ENCODE measurements around the gene CXCR4. TPM values are rescaled to one million over a fixed set of nuclear protein-coding genes. Genes with fewer than 3 reads are reported as not detected.

CXCR4 gene
- total and polyA plus RNA-seq, 2 of the 4 experiments (the other 2 are of a cell fraction), result not detected

GRCh38 chr2:136104977-136105376 is 13.0 kb downstream of the CXCR4 start:
- H2BK5ac ChIP-seq (ENCODE audit: low read depth, low read length, poor library complexity, severe bottlenecking), result no peak overlapping the region
- no peak overlapping the region for H4K91ac ChIP-seq (ENCODE audit: insufficient read depth, low read depth, low read length)
- no peak overlapping the region for H3K14ac ChIP-seq (replicated peaks; ENCODE audit: low read depth, low read length)
- H3K4me3 ChIP-seq (ENCODE audit: insufficient read depth, low read depth, low read length), result no peak overlapping the region
- TF ChIP-seq, protein P1, sequence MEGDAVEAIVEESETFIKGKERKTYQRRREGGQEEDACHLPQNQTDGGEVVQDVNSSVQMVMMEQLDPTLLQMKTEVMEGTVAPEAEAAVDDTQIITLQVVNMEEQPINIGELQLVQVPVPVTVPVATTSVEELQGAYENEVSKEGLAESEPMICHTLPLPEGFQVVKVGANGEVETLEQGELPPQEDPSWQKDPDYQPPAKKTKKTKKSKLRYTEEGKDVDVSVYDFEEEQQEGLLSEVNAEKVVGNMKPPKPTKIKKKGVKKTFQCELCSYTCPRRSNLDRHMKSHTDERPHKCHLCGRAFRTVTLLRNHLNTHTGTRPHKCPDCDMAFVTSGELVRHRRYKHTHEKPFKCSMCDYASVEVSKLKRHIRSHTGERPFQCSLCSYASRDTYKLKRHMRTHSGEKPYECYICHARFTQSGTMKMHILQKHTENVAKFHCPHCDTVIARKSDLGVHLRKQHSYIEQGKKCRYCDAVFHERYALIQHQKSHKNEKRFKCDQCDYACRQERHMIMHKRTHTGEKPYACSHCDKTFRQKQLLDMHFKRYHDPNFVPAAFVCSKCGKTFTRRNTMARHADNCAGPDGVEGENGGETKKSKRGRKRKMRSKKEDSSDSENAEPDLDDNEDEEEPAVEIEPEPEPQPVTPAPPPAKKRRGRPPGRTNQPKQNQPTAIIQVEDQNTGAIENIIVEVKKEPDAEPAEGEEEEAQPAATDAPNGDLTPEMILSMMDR (conservative IDR thresholded peaks at IDR 0.05; ENCODE audit: low read depth, low read length), result no peak
- no peak for TF ChIP-seq BHLHE40 (IDR thresholded peaks at IDR 0.05; ENCODE audit: low read depth, low read length)
- no peak for TF ChIP-seq POLR2A (IDR thresholded peaks at IDR 0.05; ENCODE audit: low read depth, low read length)
- no peak for TF ChIP-seq CEBPB (IDR thresholded peaks at IDR 0.05; ENCODE audit: low read depth, low read length)
- no peak for TF ChIP-seq USF2 (IDR thresholded peaks at IDR 0.05; ENCODE audit: low read depth, low read length)
- TF ChIP-seq, protein P2, sequence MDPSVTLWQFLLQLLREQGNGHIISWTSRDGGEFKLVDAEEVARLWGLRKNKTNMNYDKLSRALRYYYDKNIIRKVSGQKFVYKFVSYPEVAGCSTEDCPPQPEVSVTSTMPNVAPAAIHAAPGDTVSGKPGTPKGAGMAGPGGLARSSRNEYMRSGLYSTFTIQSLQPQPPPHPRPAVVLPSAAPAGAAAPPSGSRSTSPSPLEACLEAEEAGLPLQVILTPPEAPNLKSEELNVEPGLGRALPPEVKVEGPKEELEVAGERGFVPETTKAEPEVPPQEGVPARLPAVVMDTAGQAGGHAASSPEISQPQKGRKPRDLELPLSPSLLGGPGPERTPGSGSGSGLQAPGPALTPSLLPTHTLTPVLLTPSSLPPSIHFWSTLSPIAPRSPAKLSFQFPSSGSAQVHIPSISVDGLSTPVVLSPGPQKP (IDR thresholded peaks at IDR 0.05; ENCODE audit: borderline replicate concordance, low read depth, low read length), result no peak
- no peak for TF ChIP-seq MAFK (IDR thresholded peaks at IDR 0.05; ENCODE audit: low read depth, low read length)
- no peaks in the 10 kb centered on the region for H3K9me1 ChIP-seq (ENCODE audit: insufficient read depth, low read length)
- no peak overlapping the region for H2BK120ac ChIP-seq (ENCODE audit: low read depth, low read length)
- H3K18ac ChIP-seq (ENCODE audit: low read depth, low read length), result no peak overlapping the region
- H3K36me3 ChIP-seq (ENCODE audit: control insufficient read depth, insufficient read depth, low read length), result no peaks in the 10 kb centered on the region
- BruUV-seq (replicated peaks), result no TSS peak
- WGBS, 2 experiments (ENCODE audit: extremely low coverage in 2 of 2, insufficient read length in 1 of 2), result no CpG with 5 or more reads among the region's 3 CpGs
- H2AK5ac ChIP-seq (ENCODE audit: low read depth, low read length), result no peak overlapping the region
- no peak overlapping the region for H4K8ac ChIP-seq (ENCODE audit: low read depth in 2 of 2, low read length in 2 of 2)
- H2BK15ac ChIP-seq (ENCODE audit: low read depth, low read length), result no peak overlapping the region
- CTCF ChIA-PET, result no interaction called here
- H3K4me2 ChIP-seq (ENCODE audit: low read depth, low read length), result no peak overlapping the region
- intact Hi-C loops (cut with micrococcal nuclease), result no loop called here
- H3K4ac ChIP-seq (ENCODE audit: low read depth, low read length), result no peak overlapping the region
- no peaks in the 10 kb centered on the region; the same call in 1 of the 2 replicates for H4K20me1 ChIP-seq (ENCODE audit: insufficient read depth, low read length)
- POLR2A ChIA-PET (ENCODE audit: unreplicated experiment), result no interaction called here
- H2BK20ac ChIP-seq (ENCODE audit: low read depth, low read length), result no peak overlapping the region
- no peak overlapping the region for H2AFZ ChIP-seq (replicated peaks; ENCODE audit: low read length, poor library complexity)
- H2AK9ac ChIP-seq (replicated peaks; ENCODE audit: low read depth, low read length, poor library complexity), result no peak overlapping the region
- DNase-seq (no peak), ATAC-seq (ENCODE audit: low read depth) (no peak)
- H3K9me3 ChIP-seq (ENCODE audit: control insufficient read depth, insufficient read depth, low read length), result no peaks in the 10 kb centered on the region
- no peak overlapping the region for H3K56ac ChIP-seq (ENCODE audit: extremely low read depth, insufficient read depth, low read length)
- no peaks in the 10 kb centered on the region for H3K79me1 ChIP-seq (ENCODE audit: low read depth in 1 of 2, low read length in 2 of 2)
- H3K9ac ChIP-seq (ENCODE audit: low read depth, low read length), result no peak overlapping the region
- H3K27ac ChIP-seq (ENCODE audit: insufficient read depth, low read length), result no peak overlapping the region
- no peaks in the 10 kb centered on the region for H3K4me1 ChIP-seq (ENCODE audit: control insufficient read depth, insufficient read depth, low read length)
- H3K27me3 ChIP-seq (ENCODE audit: control insufficient read depth, insufficient read depth, low read length), result peaks cover 3% of the 10 kb centered on the region; the same call in 1 of the 2 replicates
- in situ Hi-C loops (cut with MboI; ENCODE audit: low sequenced_read_pairs), result no loop called here
- no peak overlapping the region for H3K23ac ChIP-seq (ENCODE audit: low read depth, low read length)
- dilution Hi-C loops (cut with HindIII; ENCODE audit: low sequenced_read_pairs, unreplicated experiment), result no loop called here
- H4K5ac ChIP-seq (ENCODE audit: low read depth, low read length), result no peak overlapping the region
